Stimulated activated CD4-positive, alpha-beta T cell treated with anti-CD3 and anti-CD28 coated beads, Interleukin-4, amount 100 ng/mL, for 48 hours (primary cell): ENCODE results near the gene LMF1.

Source experiments
- DNase-seq, 2 donors: peaks; one replicate each; pipeline ENCODE4 v3.0.0-alpha.2; 2020; ENCODE audit warnings: low read depth in 2 of 2

LMF1 gene

DNA sequence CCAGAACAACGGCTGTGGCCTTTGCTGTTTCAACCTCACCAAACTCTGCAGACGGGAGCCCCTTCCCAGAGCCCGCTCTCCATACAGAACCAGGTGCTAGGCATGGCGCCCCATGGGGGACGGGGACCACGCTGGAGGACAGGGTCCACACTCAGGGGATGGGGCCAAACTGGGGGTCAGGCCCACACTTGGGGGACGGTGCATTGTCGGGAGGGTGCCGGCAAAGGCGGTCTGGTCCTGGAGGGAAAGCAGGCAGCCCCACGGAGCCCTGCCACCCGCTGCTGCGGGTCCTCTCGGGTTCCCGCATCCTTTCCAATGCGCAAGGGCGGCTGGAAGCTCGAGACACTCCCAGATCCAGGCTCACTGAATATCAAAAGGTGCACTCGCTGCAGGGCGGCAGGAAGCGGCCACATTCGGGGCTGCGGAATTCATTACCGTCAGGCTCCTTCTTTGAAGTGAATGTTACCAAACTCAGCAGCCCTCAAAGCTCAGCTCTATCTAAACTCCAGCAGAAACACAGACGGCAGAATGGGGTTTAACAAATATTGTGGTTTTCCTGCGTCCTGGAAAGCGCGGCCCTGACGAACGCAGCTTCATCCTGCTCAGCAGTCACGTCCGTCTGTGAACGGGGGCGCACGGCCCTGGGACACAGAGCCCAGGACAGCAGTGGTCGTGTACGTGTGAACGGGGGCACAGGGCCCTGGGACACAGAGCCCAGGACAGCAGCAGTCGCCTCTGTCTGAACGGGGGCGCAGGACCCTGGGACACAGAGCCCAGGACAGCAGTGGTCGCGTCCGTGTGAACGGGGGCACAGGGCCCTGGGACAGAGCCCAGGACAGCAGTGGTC, 41.3 kb downstream of the LMF1 start:
- DNase-seq, result no peak

DNA sequence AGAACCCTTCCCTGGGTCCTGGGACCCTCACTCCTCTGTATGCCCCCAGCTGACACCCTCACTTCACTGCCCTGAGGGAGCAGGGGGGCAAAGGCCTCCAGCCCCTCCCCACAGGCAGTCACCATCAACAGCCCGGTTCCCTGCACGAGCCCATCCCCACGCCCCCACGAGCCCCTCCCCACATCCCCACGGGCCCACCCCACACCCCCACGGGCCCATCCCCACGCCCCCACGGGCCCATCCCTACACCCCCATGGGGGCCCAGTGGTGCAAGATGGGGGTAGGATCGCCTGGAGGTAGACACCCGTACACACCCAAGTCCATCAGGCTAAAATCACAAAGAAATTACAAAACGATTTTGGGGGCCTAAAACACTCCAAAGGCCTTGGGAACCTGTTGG, 42.3 kb downstream of the LMF1 start:
- no peak for DNase-seq

DNA sequence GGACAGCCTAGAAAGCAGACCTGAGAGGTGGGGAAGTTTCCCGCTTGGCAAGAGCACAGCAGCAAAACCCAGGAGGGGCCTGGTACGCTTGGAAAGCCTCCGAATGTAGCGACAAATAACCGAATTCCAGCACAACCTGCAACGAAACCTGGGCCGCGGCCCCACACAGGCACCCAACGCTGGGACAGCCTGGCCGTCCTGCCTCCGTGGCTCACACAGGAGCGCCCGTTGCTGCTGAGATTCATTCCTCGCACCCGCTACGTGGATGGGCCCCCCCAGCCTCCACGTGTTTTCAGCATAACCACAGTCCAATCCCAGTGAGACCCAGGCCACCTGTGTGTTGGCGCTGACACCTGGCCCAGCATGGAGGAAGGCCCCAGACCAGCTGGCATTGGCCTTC, 42.9 kb downstream of the LMF1 start:
- DNase-seq, result no peak

DNA sequence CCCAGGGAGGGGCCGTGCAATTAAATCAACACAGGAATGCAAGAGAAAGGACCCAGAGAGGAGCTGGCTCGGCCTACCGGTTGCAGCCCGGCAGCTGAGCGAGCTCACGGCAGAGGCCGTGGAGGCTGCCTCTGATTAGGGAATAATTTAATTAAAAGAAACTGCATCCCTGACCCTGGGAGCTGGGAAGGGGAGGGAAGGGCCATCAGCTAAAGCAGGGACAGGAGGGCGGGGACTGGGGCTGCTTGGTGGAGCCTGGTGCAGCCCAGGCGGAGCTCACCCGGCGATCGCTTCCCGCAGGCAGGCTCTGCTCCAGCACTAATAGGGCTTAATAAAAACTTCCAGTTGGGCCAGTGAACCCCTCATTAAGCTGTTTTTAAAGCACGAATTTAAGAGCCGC, 43.4 kb downstream of the LMF1 start:
- no peak for DNase-seq

DNA sequence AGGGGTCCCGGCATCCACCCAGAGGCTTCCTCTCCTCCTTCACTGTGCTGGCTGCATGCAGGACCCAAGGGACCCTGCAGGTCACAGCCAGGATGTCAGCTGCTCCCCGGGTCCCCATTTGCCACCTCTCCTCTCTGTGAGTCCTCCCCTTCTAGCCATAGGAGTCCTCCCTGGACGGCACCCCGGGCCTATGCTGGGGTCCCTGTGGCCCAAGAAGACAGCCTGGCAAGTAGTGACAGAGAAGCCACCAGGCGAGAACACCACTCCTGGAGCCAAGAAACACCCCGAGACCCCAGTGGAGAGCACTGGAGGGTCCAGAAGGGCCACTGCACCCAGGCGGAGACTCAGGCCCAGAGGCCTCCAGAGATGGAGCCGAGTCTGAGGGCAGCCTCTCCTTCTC, 44.1 kb downstream of the LMF1 start:
- no peak for DNase-seq

DNA sequence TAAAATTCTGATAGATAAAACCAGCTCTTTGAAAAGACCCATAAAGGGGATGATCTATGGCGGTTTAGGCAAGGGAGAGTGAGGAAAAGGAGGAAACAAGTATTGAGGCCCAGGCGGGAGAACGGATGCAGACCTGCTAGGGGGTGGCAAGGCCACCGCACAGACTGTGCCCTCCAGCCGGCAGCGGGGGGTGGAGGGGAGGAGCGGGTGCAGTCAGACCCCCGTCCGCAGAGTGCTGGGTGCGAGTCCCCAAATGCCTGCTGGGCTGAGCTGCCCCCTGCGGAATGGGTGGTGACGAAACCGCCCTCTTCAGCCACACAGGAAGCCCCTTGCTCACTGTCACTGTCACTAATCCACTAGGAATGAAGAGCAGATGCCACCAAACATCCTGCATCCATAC, 46.0 kb downstream of the LMF1 start:
- no peak for DNase-seq

DNA sequence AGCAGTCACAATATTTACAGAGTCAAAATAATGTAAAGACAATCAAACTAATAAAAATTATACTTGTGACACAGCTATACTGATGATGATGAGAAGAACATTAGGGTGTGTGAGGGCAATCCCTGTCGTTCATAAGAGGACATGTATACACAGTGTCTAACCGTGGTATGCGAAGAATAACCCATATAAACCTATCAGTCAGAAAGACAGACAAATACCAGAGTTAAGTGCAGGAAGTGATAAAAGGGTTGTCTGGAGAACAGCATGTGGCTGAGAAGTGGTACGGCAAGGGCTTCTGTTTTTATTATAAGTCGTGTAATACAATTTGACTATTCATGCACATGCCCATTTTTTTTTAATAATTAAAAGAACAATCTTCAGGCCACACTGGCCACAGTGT, 46.7 kb downstream of the LMF1 start:
- DNase-seq, result no peak

DNA sequence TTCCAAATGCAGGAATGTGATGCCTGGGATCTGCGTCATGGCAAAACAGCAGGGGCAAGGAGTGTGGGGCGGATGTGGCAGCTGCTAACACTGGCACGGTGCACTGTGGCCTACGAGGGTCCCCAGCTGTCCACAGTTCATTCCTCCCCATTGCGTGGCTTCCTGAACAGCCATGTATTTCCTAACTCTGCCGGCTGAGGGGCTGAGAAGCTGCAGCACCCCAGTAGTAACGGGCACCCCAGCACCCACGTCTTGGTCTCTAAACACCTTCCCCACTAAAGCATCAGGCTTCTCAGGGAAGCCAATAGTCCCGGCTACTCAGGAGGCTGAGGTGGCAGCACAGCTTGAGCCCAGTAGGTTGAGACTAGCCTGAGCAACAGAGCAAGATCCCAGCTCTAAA, 47.6 kb downstream of the LMF1 start:
- no peak for DNase-seq

DNA sequence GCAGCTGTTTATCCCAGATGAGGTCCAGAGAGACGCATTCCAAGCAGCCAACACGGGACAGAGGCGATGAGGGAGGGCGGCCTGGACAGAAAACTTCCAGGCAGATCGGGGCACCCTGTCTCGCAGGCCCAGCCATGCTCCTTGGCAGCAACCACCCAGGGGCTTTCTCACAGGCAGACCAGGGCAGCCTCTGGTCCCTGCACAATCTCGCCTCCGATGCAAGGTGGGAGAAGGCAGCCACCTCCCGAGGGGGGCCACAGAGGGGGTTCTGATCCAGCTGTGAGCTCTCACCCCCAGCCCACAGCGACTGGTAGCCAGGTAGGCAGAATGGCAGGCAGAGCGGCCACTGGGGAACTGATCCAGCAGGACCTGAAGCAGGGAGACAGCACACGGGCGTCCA, 48.7 kb downstream of the LMF1 start:
- no peak for DNase-seq

DNA sequence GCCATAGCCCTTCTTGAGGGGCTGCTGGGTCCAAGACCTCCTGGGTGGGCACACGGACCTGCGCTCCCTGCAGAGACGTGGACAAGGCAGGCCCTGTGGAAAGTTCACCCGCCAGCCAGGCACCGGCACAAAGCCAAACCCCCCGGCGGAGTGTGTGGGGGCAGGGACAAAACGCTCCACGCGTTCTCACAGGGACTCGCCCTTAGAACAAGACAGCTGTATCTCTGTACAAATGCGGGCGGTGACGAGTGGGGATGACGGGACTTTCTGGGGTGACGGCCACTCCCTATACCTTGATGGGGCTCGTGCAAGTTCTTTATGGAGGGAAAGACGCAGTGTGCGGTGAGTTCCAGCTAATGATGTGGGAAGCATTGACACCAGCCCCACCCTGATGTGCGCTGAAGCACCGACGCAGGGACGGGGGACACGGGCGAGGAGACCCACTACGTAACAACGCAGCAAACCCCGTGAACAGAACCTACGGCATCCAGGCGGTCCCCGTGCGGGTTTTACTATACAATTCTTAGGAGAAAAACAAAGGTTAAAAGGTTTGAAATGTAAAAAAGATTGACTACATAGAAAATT, 49.4 kb downstream of the LMF1 start:
- DNase-seq, result no peak

DNA sequence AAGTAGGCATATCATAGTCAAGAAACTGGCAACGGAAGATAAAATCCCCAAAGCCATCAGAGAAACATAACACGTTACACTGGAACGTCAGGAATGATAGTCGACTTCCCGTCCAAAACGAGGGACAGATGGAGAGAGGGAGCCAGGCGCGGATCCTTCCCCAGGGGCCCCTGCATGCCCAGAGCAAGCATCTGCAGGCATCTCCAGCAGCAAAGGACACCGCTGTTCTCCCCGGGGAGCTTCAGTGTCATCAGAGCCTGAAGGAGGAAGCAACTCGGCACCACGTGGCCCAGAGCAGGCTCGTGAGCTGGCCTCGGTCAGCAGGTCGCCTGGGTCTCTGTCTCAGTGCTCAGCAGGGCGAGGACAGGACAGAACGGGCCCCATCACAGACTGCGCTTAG, 50.1 kb downstream of the LMF1 start:
- no peak for DNase-seq

DNA sequence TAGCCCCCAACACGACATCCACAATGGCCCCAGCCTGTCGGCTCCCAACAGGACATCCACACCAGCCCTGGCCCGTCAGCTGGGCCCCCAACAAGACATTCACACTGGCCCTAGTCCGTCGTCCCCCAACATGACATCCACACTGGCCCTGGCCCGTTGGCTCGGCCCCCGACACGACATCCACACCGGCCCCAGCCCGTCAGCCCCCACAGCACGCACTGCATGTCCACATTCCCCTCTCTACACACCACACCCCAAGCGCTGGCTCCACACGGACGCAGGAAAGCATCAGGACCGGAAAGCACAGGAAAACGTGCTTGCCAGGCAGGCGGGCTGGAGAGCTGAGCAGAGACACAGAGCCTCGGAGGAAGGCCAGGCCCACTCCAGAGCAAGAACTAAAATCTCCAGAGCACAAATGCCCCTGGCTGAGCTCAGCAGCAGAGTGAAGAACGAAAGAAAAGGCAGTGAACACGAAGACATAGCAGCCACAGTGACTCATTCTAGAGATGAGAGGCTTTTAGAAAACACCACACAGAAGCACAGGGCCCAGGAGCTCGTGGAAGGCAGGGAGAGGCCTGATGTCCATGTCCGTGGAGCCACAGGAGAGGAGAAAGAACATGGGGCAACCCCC, 50.6 kb downstream of the LMF1 start:
- DNase-seq, result no peak

DNA sequence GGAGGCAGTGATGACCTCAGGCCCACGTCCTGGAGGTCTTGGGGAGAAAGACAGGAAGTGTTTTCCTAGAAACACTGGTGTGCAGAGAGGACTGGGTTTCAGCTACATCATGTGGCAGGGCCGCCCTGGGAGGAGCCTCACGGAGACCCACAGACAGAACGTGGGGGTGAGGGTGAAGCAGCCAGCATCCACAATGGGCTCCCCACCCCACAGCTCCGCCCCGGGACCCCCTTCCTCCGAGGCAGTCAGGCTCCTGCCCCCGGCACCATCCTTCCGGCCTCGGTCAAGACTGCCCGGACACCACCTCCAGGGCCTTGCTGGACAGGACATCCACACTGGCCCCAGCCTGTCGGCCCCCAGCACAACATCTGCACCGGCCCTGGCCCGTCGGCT, 51.1 kb downstream of the LMF1 start:
- no peak for DNase-seq

DNA sequence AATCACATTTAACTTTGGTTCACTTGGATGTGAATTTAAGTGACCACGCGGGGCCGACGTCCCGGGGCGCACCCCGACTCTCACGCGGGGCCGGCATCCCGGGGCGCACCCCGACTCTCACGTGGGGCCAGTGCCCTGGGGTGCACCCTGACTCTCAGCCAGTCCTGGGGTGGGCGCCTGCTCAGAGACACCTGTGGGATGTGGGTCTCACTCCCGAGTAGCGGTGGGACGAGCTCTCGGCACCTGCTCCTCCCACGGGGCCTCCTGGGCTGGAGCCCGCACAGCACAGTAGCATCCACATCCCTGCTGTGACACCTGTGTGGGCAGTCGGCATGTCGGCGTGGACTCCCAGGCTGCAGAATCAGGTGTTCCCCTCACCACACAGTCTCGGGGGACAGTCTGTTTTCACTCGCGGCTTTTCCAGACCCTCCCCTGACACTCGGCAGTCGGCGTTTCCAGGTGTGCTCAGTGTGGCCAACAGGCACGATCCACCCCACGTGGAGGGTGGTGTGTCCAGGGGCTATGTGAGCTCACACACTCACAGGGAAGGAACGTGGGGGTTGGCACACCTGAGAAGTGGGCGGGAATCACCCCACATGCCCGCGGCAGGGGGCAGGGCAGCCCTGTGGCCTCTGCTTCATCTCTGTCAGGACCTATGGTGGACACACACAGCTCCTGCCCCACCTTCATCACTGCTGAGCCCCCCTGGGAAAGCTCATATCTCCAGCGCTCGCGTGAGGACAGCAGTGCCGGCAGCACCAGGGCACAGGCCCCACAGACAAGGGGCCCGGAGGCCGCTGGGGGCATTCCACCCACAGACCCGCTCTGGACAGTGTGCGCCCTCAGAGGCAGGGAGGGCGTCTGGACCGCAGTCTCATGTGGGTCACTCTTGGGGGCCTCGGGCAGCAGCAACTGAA, 51.8 kb downstream of the LMF1 start:
- no peak for DNase-seq

DNA sequence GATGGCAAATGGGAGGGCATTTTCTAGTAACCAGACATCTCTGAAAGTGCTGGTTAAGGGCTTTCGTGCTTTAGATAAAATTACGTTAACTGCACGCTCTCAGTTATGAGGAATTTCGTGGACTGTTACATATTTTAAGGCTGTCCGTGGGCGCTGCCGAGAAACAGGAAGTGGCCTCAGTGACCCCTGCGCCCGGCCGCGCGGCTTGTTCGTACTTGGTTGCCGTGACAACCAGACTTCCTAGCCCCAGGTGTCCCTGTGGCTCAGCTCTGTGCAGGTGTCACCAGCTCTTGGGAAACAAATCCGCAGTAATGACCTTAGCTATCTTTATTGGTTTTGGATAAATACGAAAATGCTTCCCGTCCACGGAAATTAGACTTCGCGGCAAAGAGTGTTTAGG, 52.7 kb downstream of the LMF1 start:
- no peak for DNase-seq

DNA sequence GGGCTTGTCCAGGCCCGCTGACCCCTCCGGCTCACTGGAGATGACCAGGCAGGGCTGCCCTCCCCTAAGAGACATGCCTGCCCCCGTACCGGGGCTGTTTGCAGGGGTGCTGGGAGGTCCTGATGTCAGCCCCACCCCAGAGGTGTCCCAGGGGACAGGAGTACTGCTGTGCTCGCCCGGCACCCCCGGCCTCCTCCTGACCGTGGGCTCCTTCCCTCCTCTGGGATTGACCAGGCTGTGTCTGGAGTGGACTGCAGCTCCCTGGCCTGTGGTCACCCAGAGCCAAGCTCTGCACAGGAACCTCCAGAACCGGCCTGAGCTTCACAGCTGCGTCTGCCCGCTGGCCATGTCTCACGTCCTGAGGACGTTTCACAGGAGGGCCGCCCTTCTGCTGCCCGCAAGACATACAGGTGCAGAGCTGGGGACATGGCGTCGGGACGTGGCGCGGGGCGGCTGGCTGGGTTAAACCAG, 53.2 kb downstream of the LMF1 start:
- no peak for DNase-seq

DNA sequence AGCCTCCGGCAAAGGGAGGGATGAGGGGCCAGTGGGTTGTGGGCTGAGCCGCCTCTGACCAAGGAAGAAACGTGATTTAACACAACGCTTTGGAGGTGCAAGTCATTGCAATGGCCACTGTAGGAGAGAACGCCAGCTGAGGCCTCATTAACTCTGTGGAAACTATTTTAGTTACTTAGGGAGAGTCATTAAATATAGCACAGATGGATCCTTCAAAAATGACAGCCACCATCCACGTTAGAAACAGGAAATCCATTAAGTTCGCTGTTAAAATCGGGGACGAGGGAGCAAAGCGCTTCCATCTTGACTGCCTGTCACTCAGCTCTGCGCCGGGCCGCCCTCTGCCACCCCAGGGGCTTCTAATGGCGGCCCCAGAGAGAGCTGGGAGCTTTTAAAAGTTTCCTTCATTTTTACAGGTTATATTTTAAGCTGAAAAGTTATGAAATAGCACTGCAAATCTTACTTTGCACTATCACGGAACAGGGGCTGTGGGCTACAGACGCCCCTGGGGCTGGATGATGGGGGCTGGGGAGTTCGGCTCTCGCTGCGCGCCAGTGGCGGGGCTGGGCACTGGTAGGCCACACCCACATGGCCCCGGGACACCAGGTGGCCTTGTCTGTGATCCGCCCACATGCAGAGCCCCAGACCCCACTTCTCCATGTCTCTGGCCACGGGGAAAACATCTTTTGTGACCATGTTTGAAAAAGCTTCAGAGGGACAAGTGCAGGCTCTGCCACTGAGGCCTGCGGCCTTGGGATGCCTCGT, 54.6 kb downstream of the LMF1 start:
- DNase-seq, result no peak

DNA sequence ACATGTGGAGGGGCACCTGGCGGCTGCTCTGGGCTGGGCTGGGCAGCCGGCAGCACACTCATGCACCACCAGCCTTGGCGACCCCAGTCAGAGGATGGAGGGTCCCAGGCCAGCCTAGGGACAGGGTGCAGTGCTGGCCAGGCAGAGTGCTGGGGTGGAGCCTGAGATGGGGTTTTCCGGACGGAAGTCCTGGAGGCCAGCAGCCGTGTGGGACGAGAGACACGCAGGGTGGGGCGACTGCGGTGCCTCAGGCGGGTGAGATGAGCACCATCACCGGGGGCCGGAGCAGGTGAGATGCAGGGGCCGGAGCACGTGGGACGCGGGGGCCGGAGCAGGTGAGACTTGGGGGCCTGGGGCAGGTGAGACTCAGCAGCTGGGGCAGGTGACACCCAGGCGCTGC, 55.2 kb downstream of the LMF1 start:
- no peak for DNase-seq

DNA sequence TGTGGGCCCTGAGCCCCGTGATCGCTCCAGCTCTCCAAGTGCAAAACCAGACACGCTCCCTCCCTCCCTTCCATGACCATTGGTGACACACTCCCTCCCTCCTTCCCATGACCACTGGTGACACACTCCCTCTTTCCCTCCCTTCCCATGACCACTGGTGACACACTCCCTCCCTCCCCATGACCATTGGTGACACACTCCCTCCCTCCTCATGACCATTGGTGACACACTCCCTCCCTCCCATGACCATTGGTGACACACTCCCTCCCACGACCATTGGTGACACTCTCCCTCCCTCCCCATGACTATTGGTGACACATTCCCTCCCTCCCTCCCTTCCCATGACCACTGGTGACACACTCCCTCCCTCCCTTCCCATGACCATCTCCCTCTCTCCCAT, 56.3 kb downstream of the LMF1 start:
- no peak for DNase-seq

DNA sequence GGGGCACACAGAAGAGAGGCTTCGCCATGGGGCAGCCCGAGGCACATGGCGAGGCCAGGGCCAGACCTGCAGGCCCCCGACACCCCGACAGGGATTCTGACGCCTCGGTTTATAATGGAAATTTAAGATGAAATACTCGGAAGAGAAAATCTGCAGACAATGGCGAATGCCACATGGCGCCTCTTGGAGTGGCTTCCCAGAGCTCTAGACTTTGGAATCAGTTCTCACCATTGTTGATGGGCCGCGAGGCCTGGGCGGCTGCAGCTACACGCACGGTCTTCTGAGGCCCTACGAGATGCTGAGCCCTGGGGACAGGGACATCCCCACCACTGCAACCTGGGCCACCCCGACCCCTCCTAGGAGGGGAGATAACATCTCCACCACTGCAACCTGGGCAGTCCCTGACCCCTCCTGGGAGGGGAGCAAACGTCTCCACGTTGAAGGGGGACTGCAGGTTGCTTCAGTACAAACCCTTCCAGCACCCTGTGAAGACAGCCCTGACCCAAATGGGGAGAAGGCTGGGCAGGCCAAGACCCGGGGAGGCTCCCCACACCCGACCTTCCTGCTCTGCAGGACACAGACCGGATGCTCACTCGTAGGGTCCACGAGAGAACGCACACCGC, 56.9 kb downstream of the LMF1 start:
- DNase-seq, result no peak
